WTC11 (cell line): ENCODE measurements around the gene TCF7. TPM values are rescaled to one million over a fixed set of nuclear protein-coding genes. Genes with fewer than 3 reads are reported as not detected.

Experiments used
- ATAC-seq: fragments of 200-7000 bp; cut with Tn5 transposase; 2 replicates; pipeline ENCODE4 v1.10.0; 2021; ENCODE audit warnings: mild to moderate bottlenecking, moderate library complexity
- CTCF ChIA-PET: fragments of 300-600 bp; sonication (Branson Sonifier 250); formaldehyde crosslinking; loops from one replicate; lab custom pipeline; 2021; ENCODE audit warnings: antibody characterized with exemption; lab: Charles Lee
- POLR2A ChIA-PET: fragments of 350-600 bp; sonication (Branson Sonifier 250); formaldehyde crosslinking; loops from one replicate; lab custom pipeline; 2021; ENCODE audit warnings: antibody characterized with exemption; lab: Charles Lee
- DNase-seq: peaks from one replicate; pipeline ENCODE4 v3.0.0; 2021; ENCODE audit warnings: low spot score
- H3K27ac Mint-ChIP-seq: 2 replicates; pipeline ENCODE4 v1.8.0; 2021; ENCODE audit warnings: mixed read lengths
- H3K27me3 Mint-ChIP-seq: 2 replicates; pipeline ENCODE4 v1.8.0; 2021; ENCODE audit warnings: low read depth, mild to moderate bottlenecking, moderate library complexity, mixed read lengths
- H3K36me3 Mint-ChIP-seq: 2 replicates; pipeline ENCODE4 v1.8.0; 2021; ENCODE audit warnings: mixed read lengths
- H3K4me1 Mint-ChIP-seq: 2 replicates; pipeline ENCODE4 v1.8.0; 2022; ENCODE audit warnings: mixed read lengths
- H3K4me3 Mint-ChIP-seq: 2 replicates; pipeline ENCODE4 v1.8.0; 2021; ENCODE audit warnings: mild to moderate bottlenecking, moderate library complexity, mixed read lengths
- H3K9me3 Mint-ChIP-seq: 2 replicates; pipeline ENCODE4 v1.8.0; 2021; ENCODE audit warnings: mixed read lengths
- E2F5 ChIP-seq: sonication (generic); formaldehyde crosslinking; IDR thresholded peaks from 2 replicates; pipeline ENCODE4 v1.8.1; 2022; ENCODE audit warnings: mild to moderate bottlenecking, moderate library complexity, missing genetic modification reagents
- FOXK1 ChIP-seq: sonication (generic); formaldehyde crosslinking; IDR thresholded peaks from 2 replicates; pipeline ENCODE4 v1.8.0; 2022; ENCODE audit warnings: mild to moderate bottlenecking, moderate library complexity, missing genetic modification reagents
- HMGXB4 ChIP-seq: sonication (generic); formaldehyde crosslinking; IDR thresholded peaks from 2 replicates; pipeline ENCODE4 v1.8.1; 2023; ENCODE audit warnings: mild to moderate bottlenecking, moderate library complexity, missing genetic modification reagents
- MLX ChIP-seq: sonication (generic); formaldehyde crosslinking; IDR thresholded peaks from 2 replicates; pipeline ENCODE4 v1.8.1; 2023; ENCODE audit warnings: mild to moderate bottlenecking, missing genetic modification reagents, moderate library complexity
- NFATC4 ChIP-seq: fragments of 250-450 bp; sonication (Bioruptor Pico); IDR thresholded peaks from 2 replicates; pipeline ENCODE4 v1.9.0; 2021; ENCODE audit warnings: mild to moderate bottlenecking
- NFE2L1 ChIP-seq: sonication (generic); formaldehyde crosslinking; IDR thresholded peaks from 2 replicates; pipeline ENCODE4 v1.8.1; 2023; ENCODE audit warnings: missing genetic modification reagents
- NFYB ChIP-seq: sonication (generic); formaldehyde crosslinking; conservative IDR thresholded peaks from 2 replicates; pipeline ENCODE4 v1.8.0; 2022; ENCODE audit warnings: low read depth, missing genetic modification reagents
- RELA ChIP-seq: sonication (generic); formaldehyde crosslinking; IDR thresholded peaks from 2 replicates; pipeline ENCODE4 v1.8.1; 2022; ENCODE audit warnings: missing genetic modification reagents, mild to moderate bottlenecking, borderline replicate concordance
- SMAD3 ChIP-seq: sonication (generic); formaldehyde crosslinking; IDR thresholded peaks from 2 replicates; pipeline ENCODE4 v1.8.0; 2022; ENCODE audit warnings: missing genetic modification reagents, mild to moderate bottlenecking, borderline replicate concordance
- ZNF138 ChIP-seq: sonication (generic); formaldehyde crosslinking; conservative IDR thresholded peaks from 2 replicates; pipeline ENCODE4 v1.8.1; 2022; ENCODE audit warnings: mild to moderate bottlenecking, moderate library complexity, missing genetic modification reagents
- ZNF232 ChIP-seq: sonication (generic); formaldehyde crosslinking; IDR thresholded peaks from 2 replicates; pipeline ENCODE4 v1.8.0; 2022; ENCODE audit warnings: mild to moderate bottlenecking, missing genetic modification reagents
- total RNA-seq: library from RNA; stranded (reverse); gene quantifications from 3 replicates; pipeline ENCODE4 v1.2.3, GENCODE V29; 2021
- TF ChIP-seq, protein P1 (sequence below): sonication (generic); formaldehyde crosslinking; conservative IDR thresholded peaks from 2 replicates; pipeline ENCODE4 v1.8.1; 2023; ENCODE audit warnings: mild to moderate bottlenecking, low read depth, missing genetic modification reagents, moderate library complexity
- TF ChIP-seq, protein P2 (sequence below): sonication (generic); formaldehyde crosslinking; IDR thresholded peaks from 2 replicates; pipeline ENCODE4 v1.8.1; 2022; ENCODE audit warnings: missing genetic modification reagents, borderline replicate concordance
- TF ChIP-seq, protein P3 (sequence below): fragments of 250-450 bp; sonication (Bioruptor Pico); IDR thresholded peaks from 2 replicates; pipeline ENCODE4 v1.9.0; 2021; ENCODE audit warnings: mild to moderate bottlenecking
- TF ChIP-seq, protein P4 (sequence below): fragments of 250-450 bp; sonication (Bioruptor Pico); IDR thresholded peaks from 2 replicates; pipeline ENCODE4 v1.9.0; 2021; ENCODE audit warnings: moderate library complexity, mild to moderate bottlenecking, inconsistent platforms, borderline replicate concordance

TCF7 gene
- total RNA-seq, 1 experiment from 2014 or later = 11.3 TPM

DNA sequence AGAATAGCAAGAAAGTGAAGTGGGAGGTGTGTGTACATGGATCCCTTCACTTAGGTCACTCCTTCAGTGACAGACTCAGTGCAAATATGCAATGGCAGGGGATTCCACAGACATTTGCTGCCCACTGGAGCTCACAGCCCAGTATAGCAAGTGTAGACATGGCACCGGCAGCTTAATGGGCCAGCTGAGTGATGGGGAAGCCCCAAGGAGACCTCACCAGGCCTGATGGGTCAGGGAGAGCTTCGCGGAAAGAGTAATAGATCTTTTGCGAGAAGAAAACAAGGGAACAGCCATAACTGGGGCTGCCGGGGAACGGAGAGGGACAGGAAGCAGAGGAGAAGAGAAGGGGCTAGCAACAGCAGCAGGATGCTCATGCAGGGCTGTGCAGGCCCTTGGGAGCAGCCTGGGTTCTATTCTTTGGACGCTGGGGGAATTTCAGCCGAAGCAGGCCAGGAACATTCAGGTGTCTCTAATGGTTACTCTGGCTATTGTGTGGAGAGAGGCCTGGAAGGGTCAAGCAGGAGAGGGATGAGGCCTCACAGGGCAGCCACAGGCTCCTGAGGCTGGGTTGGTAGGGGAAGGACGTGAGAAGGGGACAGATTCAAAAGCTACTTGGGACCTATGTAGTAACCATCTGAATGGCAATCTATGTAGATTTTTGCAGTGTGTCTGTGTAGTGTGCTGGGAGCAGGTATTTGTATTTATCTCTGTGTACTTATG, 27.0 kb downstream of the TCF7 start:
- TF ChIP-seq E2F5 (no peak), HMGXB4 (CRISPR knock-in tag) (no peak), NFATC4 (CRISPR knock-in tag) (no peak), ZNF138 (CRISPR knock-in tag) (no peak), RELA (no peak), NFE2L1 (no peak)
- TF ChIP-seq, protein P1, sequence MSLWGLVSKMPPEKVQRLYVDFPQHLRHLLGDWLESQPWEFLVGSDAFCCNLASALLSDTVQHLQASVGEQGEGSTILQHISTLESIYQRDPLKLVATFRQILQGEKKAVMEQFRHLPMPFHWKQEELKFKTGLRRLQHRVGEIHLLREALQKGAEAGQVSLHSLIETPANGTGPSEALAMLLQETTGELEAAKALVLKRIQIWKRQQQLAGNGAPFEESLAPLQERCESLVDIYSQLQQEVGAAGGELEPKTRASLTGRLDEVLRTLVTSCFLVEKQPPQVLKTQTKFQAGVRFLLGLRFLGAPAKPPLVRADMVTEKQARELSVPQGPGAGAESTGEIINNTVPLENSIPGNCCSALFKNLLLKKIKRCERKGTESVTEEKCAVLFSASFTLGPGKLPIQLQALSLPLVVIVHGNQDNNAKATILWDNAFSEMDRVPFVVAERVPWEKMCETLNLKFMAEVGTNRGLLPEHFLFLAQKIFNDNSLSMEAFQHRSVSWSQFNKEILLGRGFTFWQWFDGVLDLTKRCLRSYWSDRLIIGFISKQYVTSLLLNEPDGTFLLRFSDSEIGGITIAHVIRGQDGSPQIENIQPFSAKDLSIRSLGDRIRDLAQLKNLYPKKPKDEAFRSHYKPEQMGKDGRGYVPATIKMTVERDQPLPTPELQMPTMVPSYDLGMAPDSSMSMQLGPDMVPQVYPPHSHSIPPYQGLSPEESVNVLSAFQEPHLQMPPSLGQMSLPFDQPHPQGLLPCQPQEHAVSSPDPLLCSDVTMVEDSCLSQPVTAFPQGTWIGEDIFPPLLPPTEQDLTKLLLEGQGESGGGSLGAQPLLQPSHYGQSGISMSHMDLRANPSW (CRISPR knock-in tag) = no peak
- TF ChIP-seq, protein P2, sequence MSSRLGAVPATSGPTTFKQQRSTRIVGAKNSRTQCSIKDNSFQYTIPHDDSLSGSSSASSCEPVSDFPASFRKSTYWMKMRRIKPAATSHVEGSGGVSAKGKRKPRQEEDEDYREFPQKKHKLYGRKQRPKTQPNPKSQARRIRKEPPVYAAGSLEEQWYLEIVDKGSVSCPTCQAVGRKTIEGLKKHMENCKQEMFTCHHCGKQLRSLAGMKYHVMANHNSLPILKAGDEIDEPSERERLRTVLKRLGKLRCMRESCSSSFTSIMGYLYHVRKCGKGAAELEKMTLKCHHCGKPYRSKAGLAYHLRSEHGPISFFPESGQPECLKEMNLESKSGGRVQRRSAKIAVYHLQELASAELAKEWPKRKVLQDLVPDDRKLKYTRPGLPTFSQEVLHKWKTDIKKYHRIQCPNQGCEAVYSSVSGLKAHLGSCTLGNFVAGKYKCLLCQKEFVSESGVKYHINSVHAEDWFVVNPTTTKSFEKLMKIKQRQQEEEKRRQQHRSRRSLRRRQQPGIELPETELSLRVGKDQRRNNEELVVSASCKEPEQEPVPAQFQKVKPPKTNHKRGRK (CRISPR knock-in tag) = no peak
- no peak overlapping the region for H3K4me3 Mint-ChIP-seq
- ChIA-PET POLR2A (interaction anchor here (0.5 to 1.5 kb wide), 2 partner anchors 27 to 596 kb away, joined by 3 to 5 read pairs; partner anchors contain the start of gene TCF7), CTCF (interaction anchor here (0.6 to 12.5 kb wide), 26 partner anchors 9 to 446 kb away, joined by 3 to 202 read pairs (median 7); partner anchors contain the start of genes TCF7 and VDAC1)
- ATAC-seq (no peak), DNase-seq (no peak)
- peak overlapping the region; percentile 57 for H3K27ac Mint-ChIP-seq
- no peaks in the 10 kb centered on the region for H3K27me3 Mint-ChIP-seq
- peaks cover 14% of the 10 kb centered on the region for H3K4me1 Mint-ChIP-seq
- H3K9me3 Mint-ChIP-seq = no peaks in the 10 kb centered on the region
- H3K36me3 Mint-ChIP-seq = peaks cover 9% of the 10 kb centered on the region

GRCh38 chr5:134142052-134142451, 27.6 kb downstream of the TCF7 start:
- no peak for ATAC-seq

More at GRCh38 chr5:134142052-134142451, 27.6 kb downstream of the TCF7 start:
- no peak overlapping the region for H3K27ac Mint-ChIP-seq
- peaks cover 14% of the 10 kb centered on the region for H3K4me1 Mint-ChIP-seq
- CTCF ChIA-PET = interaction anchor here (3.1 to 12.5 kb wide), 4 partner anchors 42 to 116 kb away, joined by 25 to 202 read pairs (median 66); no protein-coding TSS in a partner anchor
- H3K9me3 Mint-ChIP-seq = no peaks in the 10 kb centered on the region
- POLR2A ChIA-PET = no interaction called here
- H3K27me3 Mint-ChIP-seq = no peaks in the 10 kb centered on the region
- no peak overlapping the region for H3K4me3 Mint-ChIP-seq
- TF ChIP-seq MLX (CRISPR knock-in tag) (no peak), SMAD3 (CRISPR knock-in tag) (no peak), NFYB (no peak), ZNF232 (CRISPR knock-in tag) (no peak), FOXK1 (no peak)
- TF ChIP-seq, protein P3, sequence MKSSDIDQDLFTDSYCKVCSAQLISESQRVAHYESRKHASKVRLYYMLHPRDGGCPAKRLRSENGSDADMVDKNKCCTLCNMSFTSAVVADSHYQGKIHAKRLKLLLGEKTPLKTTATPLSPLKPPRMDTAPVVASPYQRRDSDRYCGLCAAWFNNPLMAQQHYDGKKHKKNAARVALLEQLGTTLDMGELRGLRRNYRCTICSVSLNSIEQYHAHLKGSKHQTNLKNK (CRISPR knock-in tag) = no peak
- TF ChIP-seq, protein P2 (CRISPR knock-in tag) = no peak
- TF ChIP-seq, protein P4, sequence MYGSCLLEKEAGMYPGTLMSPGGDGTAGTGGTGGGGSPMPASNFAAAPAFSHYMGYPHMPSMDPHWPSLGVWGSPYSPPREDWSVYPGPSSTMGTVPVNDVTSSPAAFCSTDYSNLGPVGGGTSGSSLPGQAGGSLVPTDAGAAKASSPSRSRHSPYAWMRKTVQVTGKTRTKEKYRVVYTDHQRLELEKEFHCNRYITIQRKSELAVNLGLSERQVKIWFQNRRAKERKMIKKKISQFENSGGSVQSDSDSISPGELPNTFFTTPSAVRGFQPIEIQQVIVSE = no peak
- DNase-seq = no peak
- peaks cover 8% of the 10 kb centered on the region for H3K36me3 Mint-ChIP-seq
